Measurements from ENCODE around the gene TNFSF4.
"Not testable (repeated sequence)": the region's sequence is repeated elsewhere in the genome, so short reads cannot be mapped to it uniquely, and the experiment has no call there.

TNFSF4 gene

DNA sequence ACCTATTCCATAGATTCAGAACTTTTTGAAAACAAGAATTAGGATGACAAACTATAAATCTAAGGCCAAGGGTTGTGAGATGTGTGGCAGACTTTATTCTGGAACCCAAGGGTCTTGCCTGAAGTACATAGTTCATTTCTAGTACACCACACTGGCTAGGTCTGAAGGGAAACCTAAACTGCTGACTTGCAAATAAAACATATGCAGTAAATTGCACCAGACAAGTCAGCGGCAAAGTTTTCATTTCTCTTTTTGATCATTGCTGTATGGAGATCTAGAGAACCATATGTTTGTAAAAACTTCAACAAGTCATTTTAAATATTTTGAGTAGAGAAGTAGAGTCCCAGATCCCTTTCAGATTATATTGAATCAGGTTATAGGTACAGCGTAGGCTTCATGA is 43.9 kb downstream of the TNFSF4 start:
- DNase-seq (ENCODE audit: low read depth), result no peak

- DNase-seq (ENCODE audit: low read depth), result no peak
Measured at GRCh38 chr1:173162601-173163000, 44.5 kb downstream of the TNFSF4 start.

GRCh38 chr1:173161510-173162221 is 45.5 kb downstream of the TNFSF4 start:
- DNase-seq (ENCODE audit: low read depth), result peak; percentile 41

DNA sequence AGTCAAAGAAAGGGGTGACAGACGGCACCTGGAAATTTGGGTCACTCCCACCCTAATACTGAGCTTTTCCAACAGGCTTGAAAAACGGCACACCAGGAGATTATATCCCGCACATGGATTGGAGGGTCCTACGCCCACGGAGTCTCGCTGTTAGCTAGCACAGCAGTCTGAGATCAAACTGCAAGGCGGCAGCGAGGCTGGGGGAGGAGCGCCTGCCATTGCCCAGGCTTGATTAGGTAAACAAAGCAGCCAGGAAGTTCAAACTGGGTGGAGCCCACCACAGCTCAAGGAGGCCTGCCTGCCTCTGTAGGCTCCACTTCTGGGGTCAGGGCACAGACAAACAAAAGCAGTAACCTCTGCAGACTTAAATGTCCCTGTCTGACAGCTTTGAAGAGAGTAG is 53.2 kb downstream of the TNFSF4 start:
- DNase-seq (ENCODE audit: low read depth), result not testable (repeated sequence)

DNA sequence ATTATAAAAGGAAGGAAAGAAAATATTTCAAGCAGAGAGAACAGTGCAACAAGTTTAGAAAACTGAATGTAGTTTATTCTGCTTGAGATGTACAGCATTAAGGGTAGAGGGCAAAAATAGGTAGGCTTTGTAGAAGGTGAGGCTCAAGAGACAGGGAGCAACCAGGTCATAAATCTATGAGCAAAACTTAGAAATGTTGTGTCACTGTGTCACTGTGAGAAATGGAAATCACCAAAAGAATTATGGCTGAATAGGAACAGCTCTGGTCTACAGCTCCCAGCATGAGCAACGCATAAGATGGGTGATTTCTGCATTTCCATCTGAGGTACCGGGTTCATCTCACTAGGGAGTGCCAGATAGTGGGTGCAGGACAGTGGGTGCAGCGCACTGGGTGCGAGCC is 53.6 kb downstream of the TNFSF4 start:
- no peak for DNase-seq (ENCODE audit: low read depth)

- DNase-seq (ENCODE audit: low read depth), result no peak
Measured at GRCh38 chr1:173152598-173152997, 54.5 kb downstream of the TNFSF4 start.

DNA sequence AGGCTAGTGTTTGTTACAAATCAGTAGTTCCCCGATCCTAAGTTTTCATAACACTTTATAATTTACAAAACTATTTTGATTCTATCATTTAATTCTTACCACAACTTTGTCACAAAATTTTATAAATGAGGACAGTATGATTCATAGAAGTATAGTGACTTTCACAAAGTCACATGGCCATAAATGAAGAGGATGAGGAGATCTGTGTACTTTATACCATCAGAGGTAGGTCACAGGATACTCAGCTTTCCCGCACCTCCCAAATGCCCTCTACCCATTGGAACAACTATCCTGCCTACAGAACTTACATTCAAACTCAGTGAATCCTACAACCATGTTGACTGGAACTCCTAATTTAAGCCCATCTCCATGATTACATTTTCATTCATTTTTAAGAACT is 56.3 kb downstream of the TNFSF4 start:
- no peak for DNase-seq (ENCODE audit: low read depth)

DNA sequence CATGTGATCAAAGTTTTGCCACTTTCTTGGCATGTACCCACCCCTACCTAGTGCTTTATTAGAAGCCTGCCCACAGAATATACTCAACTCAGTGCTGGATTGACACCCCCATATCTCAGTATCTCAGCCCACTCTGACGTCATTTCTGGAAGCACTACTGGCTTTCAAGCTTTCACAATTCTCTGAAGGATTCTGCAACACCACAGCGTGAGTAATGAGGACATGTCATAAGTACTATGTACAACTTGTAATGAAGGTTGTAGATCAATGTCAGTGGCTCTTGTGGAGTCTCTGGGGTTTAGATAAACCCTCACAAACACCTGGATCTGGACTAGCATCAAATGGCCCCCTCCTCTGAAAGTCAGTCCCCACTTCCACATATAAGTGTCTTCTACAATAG is 57.2 kb downstream of the TNFSF4 start:
- peak; percentile 75 for DNase-seq (ENCODE audit: low read depth)

DNA sequence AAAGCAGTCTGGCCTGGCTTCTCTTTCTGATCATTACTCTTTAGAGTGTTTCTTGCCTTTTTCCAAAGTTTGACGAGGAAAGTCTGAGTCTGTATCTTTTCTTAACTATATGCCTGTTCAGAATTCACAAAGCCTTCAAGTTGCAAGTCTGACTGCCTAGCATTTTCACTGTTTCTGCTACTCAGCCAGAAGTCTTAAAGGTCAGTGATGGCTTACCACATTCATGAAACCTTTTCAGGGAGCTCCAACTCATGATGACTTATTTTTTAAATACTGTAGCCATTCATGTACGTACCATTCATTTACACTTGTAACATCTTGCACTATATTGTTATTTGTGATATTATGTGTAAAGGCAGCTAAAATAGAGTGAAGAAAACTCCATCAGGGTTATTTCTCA is 58.2 kb downstream of the TNFSF4 start:
- DNase-seq (ENCODE audit: low read depth), result no peak

GRCh38 chr1:173148545-173148944 is 58.6 kb downstream of the TNFSF4 start:
- no peak for DNase-seq (ENCODE audit: low read depth)

- no peak for DNase-seq (ENCODE audit: low read depth)
Measured at GRCh38 chr1:173140733-173141132, 66.4 kb downstream of the TNFSF4 start.

DNA sequence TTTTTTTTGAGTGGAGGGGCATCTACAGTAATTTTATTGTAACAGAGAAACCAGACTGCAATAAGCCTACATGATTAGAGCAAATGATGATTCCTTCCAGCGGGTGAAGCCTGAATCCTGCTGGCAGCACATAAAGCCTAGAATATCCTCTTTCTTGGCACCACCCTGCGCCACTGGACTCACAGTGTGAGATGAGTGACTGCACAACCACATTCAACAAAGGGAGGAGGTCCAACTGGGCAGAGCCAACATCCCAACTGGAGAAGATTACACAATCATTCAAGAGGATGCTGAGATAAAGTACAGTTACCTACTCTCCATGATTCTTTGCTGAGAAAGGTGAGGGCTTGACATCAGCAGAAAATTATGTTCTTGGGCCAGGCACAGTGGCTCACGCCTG is 67.4 kb downstream of the TNFSF4 start:
- no peak for DNase-seq (ENCODE audit: low read depth)

GRCh38 chr1:173137107-173137706 is 69.9 kb downstream of the TNFSF4 start:
- DNase-seq (ENCODE audit: low read depth), result no peak

DNA sequence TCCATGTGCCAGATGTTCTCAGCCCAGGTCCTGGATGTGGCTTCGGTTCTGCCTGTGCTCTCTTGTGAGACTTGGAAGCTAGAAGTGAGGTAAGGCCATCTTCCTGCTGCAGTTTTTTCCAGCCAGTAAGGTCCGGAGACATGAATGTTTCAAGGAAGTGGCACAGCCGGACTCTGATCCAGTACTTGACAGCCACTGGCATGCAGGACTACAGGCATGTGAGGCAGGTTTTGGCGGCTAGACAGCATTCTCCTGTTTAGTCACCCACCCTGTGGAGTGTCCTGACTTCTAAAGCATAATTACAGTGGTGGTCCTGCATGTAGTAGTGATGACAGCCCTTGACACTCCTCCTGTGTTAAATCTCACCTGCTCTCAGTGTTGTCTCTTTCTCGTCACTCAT is 72.3 kb downstream of the TNFSF4 start:
- DNase-seq (ENCODE audit: low read depth), result no peak

GRCh38 chr1:173134029-173134428 is 73.1 kb downstream of the TNFSF4 start:
- DNase-seq (ENCODE audit: low read depth), result no peak

Data from stromal cell of bone marrow (primary cell).